Iris pigment epithelial cell (primary cell): ENCODE measurements around the gene CRYBG3.

Source experiments
- DNase-seq: peaks from one replicate; pipeline ENCODE4 v3.0.0-alpha.2; 2011; ENCODE audit warnings: low read depth

Gene CRYBG3

GRCh38 chr3:97971679-97972567, 150.1 kb downstream of the CRYBG3 start, which contains the start of gene RIOX2:
Gene RIOX2, minus strand, starts transcription at chr3:97972431. Its CDS starts 4,838 bp downstream, at chr3:97967593.
- peak; percentile 78 for DNase-seq

- no peak for DNase-seq
These were observed 151.2 kb downstream of the CRYBG3 start for GRCh38 chr3:97972976-97973375.

- no peak for DNase-seq
These were observed 153.2 kb downstream of the CRYBG3 start for GRCh38 chr3:97974996-97975395.

- no peak for DNase-seq
These were observed 153.7 kb downstream of the CRYBG3 start for GRCh38 chr3:97975466-97975865.

GRCh38 chr3:97979610-97980009, 157.8 kb downstream of the CRYBG3 start:
- DNase-seq: no peak

GRCh38 chr3:97981886-97982285, 160.1 kb downstream of the CRYBG3 start:
- peak; percentile 81 for DNase-seq

GRCh38 chr3:97983933-97984491, 162.2 kb downstream of the CRYBG3 start:
- DNase-seq: no peak

GRCh38 chr3:97987306-97987705, 165.5 kb downstream of the CRYBG3 start:
- no peak for DNase-seq

GRCh38 chr3:97988784-97989568, 167.2 kb downstream of the CRYBG3 start:
- no peak for DNase-seq

GRCh38 chr3:97990624-97991292, 168.9 kb downstream of the CRYBG3 start:
- no peak for DNase-seq

GRCh38 chr3:97991293-97991682, 169.5 kb downstream of the CRYBG3 start:
- DNase-seq: no peak

GRCh38 chr3:97992547-97993173, 170.8 kb downstream of the CRYBG3 start:
- no peak for DNase-seq

- DNase-seq: no peak
These were observed 171.7 kb downstream of the CRYBG3 start for GRCh38 chr3:97993526-97993925.

GRCh38 chr3:97994328-97994945, 172.6 kb downstream of the CRYBG3 start:
- DNase-seq: no peak
